ENCODE results near the gene SLC7A6.

The SLC7A6 gene

DNA sequence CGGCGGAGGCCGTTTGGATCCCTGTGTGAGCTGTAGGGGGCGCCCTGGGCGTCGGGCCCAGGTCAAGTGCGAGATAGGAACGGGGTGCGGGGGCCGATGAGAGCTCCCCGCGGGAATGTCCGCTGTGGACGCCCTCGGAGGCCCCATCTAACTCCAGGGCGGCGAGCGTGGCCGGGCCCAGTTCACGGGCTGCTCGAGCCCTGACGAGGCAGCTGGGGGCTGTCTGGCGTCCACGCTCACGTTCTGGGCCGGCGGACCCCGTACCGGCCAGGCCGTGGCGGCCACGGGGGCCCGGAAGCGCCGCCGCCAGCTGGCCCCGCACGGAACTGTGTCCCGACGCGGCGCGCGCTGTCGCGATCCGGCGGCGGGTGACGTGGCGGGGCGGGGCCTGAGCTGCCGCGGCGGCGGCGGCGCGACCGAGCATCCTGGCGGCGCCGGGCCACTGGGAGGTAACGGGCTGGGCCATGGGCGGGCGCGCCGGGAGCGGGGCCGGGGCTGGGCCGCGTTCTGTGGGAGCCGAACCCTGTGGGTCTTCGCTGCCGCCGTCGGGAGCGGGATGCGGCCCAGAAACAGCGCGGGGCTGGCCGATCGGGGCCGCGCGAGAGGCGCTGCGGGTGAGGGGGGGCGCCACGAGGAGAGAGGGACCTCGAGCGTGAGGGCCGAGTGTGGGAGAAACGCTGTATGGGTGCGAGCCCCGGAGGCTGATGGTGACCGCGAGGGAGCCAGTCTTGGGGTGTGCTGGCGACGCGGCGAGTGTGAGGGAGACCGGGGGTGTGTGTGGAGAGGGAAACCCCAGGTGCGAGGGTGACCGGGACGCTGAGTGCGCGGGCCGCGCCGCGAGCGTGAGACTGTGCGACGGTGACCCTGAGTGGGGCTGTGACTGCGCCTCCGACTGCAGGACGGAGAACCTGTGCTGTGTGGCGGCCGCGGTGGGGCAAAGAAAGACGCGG lies at the start of gene SLC7A6:
SLC7A6 (plus strand) TSS at position 399 of the 950 bp plus-strand sequence. CDS start 10,201 bp downstream, outside the sequence.
- DNase-seq (ENCODE audit: low read depth in 3 of 3) = peak; percentile 76 to 82 (median 77)

DNA sequence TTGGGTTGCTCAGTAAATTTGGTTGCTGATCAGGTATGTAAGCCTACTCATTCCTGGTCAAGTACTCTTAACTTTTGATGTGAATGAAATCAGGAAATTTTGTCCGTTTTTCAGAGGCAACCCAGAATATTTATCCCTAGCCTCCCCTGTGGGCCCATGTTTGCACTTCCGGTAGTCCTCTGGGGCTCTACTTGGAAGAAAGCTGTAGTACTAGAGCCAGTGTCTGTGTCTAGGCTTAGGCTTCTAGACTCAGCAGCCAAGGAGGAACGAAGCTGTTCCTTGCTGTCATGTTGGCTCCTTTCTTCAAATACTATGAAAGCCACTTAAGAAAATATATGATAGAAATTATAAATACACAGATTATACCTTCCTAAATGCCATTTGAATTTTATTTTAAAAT lies 49.6 kb upstream of the SLC7A6 start:
- no peak for DNase-seq (ENCODE audit: low read depth in 3 of 3)

DNA sequence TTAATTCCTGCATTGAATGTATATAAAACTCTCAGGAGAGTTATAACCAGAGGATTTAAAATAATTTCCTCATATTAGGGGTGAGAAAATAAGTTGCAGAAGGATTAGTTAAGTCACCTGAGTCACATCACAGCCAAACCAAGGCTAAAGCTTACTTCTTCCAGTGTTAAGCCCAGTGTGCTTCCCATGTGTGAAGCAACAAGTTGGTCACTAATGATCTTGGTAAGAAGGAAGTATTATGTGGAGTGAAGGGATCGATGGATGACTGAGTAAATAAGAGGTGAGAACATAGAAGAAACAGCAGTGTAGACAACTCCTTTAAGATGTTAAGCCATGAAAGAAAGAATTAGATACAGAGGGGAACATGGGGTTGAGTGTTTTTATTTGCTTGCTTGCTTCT lies 49.0 kb upstream of the SLC7A6 start:
- no peak for DNase-seq (ENCODE audit: low read depth in 3 of 3)

DNA sequence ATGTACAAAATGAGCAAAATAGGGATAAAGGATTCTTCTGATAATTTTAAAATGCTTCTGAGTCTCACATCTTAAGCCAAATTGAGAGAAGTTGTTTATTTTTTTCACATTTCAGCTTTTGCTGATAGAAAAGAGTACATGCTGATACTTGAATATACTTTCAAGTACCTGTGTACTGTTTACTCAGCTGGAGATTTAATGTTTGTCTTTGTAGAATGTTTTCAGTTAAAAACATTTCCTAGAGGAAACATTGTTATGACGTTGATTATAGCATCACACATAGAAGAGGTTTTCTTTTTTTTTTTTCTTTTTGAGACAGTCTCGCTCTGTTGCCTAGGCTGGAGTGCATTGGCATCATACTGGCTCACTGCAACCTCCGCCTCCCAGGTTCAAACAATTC lies 48.1 kb upstream of the SLC7A6 start:
- DNase-seq (ENCODE audit: low read depth in 3 of 3) = no peak

DNA sequence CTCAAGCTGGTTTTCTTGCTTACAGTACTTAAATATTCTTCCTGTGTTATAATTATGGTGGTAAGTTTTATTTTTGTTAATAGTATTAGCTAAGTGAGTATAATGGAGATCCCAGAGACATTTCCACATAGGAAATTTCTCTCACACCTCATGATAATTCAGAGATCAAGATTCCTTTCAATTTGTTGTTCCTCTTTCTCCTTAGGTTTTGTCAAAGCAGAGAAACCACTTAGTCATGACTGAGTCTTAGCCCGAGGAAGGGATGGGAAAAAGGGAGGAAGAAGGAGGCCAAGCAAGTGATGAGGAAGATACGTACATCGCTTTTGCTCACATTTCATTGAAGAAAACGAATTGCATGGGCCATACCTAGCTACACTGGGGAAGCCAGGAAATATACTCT lies 46.8 kb upstream of the SLC7A6 start:
- no peak for DNase-seq (ENCODE audit: low read depth in 3 of 3)

DNA sequence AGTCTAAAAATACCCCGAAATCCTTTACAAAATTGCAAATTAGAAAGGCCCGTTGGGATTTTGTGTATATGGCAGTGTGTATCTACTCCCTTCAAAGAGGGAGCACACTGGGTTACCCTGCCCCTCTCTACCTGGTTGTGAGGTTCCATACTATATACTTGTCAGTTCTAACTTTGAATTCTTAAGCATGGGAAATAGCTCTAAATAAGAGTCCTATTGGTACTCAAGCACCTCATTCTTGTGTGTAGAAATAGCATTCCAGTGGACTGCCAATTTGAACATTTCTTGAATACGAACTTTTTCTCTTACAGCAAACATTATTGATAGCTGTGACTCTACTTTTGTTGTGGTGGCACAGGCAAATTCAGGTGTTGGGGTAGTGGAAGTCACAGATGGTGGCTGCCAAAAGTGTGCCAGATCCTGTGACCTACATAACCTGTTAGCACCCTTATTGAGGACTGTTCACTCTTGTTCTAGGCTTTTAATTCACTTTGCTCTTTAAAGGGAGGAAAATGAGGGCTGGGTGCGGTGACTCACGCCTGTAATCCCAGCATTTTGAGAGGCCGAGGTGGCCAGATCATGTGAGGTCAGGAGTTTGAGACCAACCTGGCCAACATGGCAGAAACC lies 44.5 kb upstream of the SLC7A6 start:
- DNase-seq (ENCODE audit: low read depth in 3 of 3) = no peak

DNA sequence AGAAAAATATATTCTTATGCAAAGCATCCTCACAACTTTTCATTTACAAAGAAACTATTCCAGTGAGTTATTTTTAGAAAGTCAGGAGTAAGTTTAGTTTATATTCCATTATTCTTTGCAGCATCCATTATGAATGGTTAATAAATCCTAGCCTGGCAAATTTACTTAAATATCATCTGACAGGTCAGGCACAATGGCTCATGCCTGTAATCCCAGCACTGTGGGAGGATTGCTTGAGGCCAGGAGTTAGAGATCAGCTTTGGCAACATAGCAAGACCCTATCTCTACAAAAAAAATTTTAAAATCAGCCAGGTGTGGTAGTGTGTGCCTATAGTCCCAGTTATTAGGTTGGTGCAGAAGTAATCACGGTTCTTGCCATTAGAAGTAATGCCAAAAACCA lies 41.3 kb upstream of the SLC7A6 start:
- no peak for DNase-seq (ENCODE audit: low read depth in 3 of 3)

DNA sequence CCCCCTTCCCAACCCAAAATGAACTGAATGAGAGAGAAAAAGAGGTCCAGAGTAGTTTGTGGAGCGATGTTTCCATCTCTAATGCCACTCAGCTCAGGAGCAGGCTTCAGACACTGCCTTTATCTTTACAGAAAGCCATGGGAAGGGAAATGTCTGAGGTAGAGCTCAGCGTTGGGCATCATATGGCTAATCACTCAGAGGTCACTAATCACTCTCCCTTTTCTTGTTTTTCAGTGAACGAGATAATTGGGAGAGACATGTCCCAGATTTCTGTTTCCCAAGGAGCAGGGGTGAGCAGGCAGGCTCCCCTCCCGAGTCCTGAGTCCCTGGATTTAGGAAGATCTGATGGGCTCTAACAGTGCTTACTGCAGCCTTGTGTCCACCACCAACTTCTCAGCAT lies 38.2 kb upstream of the SLC7A6 start:
- DNase-seq (ENCODE audit: low read depth in 3 of 3) = no peak

DNA sequence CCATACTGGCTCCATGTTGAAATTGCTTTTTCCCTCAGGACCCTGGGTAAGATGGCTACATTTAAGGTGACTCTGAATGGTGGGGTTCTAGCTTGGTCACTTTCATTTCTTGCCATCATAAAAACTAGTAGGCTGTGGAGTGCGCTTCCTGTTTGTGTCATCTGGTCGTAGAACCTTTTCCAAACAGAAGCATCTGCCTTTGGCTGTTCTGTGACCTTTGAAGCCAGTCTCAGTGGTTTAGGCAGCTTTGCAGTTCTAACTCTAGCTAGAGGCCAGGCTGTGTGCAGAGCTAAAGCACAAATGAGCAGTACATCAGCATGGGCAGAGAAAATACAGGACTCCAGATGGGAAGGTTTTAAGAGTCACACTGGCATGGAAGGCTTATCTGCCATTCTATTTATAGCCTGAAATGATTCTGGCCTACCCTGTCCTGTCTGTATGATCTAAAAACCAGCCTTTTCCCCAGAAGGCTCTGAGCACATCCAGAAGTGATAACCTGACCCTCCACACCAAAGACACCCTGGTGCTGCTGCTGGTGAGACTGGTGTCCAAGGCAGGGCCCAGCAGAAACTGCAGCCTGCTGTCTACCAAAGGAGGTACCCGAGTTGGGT lies 37.0 kb upstream of the SLC7A6 start:
- DNase-seq (ENCODE audit: low read depth in 3 of 3) = no peak

DNA sequence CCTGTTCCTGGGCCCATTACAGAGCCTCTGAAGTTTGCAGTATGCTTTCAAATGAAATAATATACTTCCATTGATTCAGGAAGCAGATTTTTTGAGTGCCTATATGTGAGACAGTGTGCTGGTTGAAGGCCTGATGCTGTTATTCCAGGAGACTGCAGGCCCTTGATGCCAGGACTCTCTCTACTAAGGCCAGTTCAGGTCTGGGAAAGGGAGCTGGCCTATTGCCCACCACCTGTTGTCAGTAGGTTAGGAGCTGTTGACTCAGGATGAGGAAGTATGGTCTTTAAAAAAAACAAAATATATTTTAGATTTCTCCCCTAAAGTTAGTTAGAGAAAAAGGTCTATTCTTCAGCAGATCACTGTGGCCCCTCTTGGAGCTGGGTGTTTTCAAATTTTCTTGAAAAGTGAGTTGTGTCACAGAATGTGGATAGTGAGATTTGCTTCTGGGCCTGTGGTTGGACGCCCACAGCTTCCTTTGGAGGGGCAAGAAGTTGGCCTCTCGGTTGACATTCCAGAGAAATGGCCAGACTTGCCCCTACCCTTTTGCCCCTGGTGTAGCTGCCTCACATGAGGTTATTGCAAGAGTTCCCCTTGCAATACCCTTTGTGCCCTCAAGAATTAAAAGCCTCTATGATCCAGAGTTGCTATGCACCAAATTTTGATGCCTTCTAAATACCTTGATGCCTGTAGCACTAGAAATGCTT lies 36.3 kb upstream of the SLC7A6 start:
- DNase-seq (ENCODE audit: low read depth in 3 of 3) = no peak

DNA sequence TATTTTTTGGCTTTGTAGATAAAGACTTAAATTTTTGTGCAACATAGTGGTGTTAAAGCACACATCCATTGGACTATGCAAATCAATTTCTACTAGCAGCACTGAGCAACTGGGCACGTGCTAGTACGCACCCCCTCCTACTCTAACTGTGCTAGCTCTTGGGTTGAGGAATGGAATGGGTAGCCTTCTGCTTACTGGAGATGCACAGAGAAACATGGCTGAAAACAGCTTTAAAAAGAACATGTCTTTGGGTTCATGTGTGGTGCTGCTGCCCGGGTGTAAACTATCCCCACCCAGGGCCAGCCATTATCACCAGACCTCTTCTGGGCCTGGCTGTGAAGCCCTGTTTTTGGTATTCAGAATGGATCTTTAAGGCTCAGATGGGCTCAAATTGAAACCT lies 35.7 kb upstream of the SLC7A6 start:
- no peak for DNase-seq (ENCODE audit: low read depth in 3 of 3)

DNA sequence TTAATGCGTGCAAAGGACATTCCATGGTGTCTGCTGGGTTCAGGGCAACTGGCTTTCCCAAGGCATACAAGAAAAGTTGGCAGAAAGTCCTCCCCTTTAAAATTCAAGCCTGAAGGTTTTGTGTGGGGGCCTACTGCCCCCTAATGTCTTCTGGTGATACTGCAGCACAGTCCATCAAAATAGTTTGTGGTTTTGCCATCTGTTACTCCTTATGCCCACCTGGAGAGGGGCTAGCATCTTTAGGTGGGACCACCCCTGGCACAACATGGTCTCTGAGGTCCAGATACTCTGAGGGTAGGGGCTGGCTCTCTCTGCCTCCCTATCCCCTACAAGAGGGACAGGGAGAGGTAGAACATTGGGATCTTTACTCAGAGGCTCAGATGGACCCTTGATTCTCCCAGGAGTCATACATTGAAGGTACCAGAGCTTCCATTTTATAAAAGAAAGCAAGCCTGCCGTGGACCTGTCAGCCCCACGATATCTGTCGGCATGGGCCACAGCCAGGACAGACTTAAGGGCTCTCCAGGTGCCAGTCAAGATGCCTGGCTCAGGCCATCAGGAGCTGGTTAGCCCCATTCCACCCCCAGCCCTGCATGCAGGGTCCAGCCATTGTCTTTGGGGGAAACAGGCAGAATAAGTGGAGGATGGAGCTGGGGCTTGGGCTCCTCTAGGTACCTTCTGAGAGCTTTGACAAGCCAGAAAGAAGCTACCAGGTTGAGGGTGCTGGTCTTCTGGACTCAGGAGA lies 34.7 kb upstream of the SLC7A6 start:
- peak in 1 of 3 experiments; percentile 28 for DNase-seq (ENCODE audit: low read depth in 3 of 3)

DNA sequence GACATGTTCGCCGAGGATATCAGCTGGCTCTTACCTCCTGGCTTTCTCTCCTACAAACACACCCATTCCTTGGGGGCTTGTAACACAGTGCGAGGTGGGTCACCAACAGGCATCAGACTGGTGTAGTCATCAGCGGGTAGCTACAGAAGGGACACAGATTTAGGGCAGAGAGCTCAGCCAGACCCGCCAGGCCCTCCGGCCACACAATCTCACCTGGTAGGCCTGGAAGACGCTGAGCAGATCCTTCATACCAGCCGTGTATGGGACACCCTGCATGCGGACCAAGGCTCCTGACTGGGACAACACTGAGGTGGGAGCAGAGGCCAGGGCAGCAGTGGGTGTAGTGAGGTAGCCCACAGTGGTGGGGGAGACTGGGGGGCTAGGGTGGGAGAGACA lies 34.2 kb upstream of the SLC7A6 start:
- no peak for DNase-seq (ENCODE audit: low read depth in 3 of 3)

DNA sequence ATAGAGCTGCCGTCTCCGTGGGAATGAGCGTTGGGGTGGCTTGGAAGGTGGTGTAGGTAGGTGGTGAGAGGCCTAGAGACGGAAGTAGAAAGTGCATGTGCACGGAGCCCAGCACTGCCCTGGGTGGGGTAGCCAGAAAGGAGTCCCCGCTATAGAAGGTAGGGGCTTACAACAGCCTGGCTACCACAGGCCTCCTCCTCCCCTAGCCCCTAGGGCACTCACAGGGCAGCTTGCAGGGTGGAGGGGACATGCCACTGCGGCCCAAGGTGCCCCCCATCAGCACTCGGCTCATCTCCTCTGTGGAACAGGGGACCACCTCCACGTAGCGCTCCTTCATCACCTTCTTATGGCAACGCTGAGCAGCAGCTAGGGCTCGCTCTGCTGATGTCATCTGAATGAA lies 33.4 kb upstream of the SLC7A6 start:
- DNase-seq (ENCODE audit: low read depth in 3 of 3) = no peak

DNA sequence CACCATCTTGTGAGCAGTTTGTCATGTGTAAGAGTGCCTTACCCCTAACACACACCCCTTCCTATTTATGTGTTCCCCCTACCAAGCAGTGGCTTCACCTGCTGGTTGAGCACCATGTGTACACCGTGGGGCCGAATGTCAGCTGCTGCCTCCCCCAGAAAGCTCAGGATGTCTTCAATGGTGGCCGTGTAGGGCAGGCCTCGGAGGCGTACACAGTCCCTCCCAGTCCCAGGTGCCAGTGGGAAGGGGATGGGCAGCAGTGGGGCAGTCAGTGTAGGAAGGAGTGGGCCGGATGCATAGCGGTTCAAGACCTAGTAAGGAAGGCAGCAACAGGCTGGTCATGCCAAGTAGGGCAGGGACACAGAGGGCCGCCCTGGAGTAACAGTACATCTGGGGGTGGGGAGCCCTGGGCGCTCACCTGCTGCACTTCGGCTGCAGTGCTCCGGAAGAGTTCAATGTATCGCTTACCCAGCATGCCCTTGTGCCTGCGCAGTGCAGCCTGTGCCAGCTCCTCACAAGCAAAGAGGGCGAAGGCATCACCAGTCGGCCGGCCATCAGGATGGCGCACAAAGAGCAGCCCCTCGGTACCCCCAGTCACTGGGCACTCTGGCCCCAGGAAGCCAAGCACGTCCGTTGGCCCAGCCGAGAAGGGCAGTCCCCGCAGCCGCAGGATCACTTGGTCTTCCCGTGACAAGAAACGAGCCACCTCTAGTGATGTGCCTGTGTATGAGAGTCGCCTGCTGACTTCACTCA lies 32.8 kb upstream of the SLC7A6 start:
- DNase-seq (ENCODE audit: low read depth in 3 of 3) = no peak

DNA sequence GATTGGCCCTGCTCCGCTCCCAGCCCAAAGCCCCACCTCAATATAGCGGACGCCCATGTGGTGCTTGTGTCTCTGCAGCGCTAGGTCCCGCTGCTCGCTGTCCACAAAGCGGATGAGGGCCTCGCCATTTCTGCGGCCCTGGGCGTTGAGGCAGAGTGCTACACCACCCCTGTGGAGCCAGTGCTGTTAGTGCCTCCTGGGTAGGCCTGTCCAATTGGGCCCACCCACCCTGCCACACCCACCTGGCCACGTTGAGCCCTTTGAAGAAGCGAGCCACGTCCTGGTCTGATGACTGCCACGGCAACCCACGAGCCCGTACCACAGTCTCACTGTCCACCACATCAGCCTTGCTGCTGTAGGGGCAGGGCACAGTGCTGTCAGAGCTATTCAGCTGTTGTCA lies 32.0 kb upstream of the SLC7A6 start:
- DNase-seq (ENCODE audit: low read depth in 3 of 3) = no peak

DNA sequence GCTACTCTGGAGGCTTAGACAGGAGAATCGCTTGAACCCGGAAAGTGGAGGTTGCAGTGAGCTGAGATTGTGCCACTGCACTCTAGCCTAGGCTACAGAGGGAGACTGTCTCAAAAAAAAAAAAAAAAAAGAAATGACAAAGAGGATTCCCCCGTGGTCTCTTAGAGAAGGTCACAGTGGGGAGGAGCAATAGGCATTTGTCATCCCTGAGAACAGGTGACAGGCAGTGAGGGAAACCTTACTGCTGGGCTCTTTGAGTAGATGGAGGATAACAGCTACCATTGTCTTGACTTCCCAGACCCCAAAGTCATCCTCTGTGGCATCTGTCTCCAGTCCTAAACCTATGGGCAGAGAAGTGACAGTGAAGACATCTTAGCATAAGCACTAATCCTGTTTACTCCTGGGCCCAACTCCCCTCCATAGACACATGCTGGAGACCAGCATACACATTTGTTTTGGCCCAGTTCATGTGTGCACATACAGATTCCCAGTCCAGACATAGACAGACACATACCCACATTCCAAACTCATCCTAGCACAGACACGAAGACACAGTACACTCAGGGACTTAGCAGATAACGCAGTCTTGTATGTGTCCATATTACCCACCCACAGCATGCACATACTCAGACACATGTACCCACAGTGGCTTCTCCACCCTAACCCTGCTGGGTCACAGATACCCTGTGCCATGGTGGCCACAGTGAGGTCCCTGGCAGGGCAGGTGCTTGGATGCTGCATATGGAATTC lies 31.1 kb upstream of the SLC7A6 start:
- DNase-seq (ENCODE audit: low read depth in 3 of 3) = no peak

DNA sequence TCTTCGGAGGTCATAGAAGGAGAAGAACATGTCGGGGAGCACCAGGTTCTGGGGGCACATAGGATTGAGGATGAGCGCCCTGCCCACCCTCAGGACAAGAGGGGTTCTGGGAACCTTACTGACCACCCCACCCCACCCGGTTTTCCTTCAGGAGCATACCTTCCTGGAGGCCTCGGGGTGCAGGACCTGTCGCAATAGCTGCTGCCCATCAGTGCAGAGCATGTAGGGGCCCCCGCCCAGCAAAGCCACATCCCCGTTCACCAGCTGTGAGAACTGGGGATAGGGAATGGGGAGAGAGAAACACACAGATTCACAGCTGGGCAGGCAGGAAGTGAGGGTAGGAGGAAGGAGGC lies 30.5 kb upstream of the SLC7A6 start:
- DNase-seq (ENCODE audit: low read depth in 3 of 3) = no peak

DNA sequence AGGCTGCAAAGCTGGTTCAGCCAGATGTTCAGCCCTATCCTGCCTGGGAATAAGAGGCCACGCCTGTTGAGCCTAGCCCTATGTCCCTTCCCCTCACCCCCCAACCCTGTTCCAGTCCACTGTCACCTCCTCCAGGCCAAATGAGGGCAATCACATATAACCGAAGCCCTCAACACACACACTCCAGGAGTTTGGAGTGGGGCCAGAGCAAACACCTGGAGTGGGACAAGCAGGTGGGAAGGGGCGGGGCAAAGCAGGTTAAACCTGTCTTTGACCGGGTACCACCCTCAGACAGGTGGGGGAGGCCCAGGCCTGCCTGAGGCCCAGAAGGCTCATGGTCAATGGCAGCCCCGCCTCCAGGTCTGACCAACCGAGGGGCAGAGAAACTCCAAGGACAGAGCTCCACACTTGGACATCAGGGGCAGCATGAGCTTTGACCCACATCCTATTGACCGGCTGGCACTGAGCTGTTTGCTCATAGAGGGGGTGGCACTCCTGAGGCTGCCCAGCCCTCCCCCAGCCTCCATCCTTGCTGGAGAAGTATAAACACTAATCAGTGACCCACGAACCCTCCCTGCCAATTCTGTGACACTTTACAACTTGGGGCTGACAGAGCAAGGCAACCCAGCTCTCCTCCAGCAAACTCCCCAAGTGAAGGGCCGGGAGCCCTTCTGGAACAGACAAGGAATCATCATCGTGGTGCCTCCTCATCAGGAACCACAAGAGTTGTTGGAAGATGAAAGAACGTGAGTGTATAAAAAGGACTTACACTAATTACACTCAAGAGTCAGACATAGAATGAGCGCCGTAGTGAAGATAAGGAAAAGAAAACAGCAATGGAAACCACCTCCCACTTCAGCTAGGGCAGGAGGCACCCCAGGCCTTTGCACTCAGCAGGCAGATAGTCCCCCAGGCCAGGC lies 29.9 kb upstream of the SLC7A6 start:
- DNase-seq (ENCODE audit: low read depth in 3 of 3) = no peak

Data from stimulated activated CD4-positive, alpha-beta T cell treated with anti-CD3 and anti-CD28 coated beads, TNF-alpha, amount 100 ng/mL, for 4 hours (primary cell).